ENCODE data around the gene WDR26. TPM values are rescaled to one million over a fixed set of nuclear protein-coding genes. Genes with fewer than 3 reads are reported as not detected.

WDR26 gene
- total and polyA plus RNA-seq, 9 of the 15 experiments (the other 6 are each of a cell fraction or from before 2014, with no cell fraction given), result 11.5 to 66.0 (median 39.8) TPM

DNA sequence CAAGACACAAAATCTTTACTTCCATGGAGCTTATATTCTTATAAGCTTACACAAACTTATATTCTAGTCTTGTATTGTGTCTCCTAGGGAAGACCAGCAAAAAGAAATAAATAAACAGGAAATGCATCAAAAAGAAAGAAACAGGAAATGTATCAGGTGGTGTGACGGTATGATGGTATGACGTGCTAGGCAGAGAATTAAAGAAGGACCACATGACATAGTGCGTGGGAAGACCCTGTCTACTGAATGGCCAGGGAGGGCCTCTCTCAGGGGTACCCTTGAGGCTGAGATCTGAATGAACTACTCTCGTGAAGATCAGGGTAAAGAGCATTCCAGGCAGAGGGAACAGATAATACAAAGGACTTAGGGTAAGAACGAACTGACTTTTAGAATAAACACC lies 15.6 kb upstream of the WDR26 start (continued):
- TF ChIP-seq KLF13 (tag; IDR thresholded peaks at IDR 0.05; ENCODE audit: borderline replicate concordance, low read depth), result no peak
- TF ChIP-seq, protein P1, sequence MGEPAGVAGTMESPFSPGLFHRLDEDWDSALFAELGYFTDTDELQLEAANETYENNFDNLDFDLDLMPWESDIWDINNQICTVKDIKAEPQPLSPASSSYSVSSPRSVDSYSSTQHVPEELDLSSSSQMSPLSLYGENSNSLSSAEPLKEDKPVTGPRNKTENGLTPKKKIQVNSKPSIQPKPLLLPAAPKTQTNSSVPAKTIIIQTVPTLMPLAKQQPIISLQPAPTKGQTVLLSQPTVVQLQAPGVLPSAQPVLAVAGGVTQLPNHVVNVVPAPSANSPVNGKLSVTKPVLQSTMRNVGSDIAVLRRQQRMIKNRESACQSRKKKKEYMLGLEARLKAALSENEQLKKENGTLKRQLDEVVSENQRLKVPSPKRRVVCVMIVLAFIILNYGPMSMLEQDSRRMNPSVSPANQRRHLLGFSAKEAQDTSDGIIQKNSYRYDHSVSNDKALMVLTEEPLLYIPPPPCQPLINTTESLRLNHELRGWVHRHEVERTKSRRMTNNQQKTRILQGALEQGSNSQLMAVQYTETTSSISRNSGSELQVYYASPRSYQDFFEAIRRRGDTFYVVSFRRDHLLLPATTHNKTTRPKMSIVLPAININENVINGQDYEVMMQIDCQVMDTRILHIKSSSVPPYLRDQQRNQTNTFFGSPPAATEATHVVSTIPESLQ (CRISPR knock-in tag; IDR thresholded peaks at IDR 0.05), result no peak

DNA sequence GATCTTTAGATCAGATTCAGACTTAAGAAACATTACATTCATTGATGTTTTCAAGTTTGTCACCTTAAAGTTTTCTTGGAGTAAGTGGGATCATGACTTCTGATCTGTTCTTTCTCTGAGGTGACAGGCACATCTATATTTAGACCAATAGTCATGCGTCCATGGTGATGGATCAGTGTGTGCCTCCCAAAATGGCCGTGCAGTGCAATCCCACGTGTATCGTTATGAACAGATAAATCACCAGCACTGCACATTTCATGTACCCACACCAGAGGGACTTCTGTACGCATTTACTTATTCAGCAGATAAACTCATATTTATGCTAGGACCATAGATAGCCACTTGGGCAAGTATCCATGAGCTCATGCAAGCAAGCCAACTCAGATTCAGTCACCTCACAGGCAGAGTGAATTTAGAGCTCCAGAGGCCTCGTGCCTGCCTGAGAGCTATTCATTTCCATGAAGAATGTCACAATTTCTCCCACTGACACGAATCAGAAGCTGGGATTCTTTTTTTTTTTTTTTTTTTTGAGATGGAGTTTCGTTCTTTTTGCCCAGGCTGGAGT lies 13.9 kb upstream of the WDR26 start:
- in situ Hi-C loops (cut with MboI), result no loop called here
- H3K4me3 ChIP-seq, result no peak overlapping the region
- H3K27me3 ChIP-seq (ENCODE audit: control insufficient read depth in 2 of 2, insufficient read depth in 2 of 2, low read length in 2 of 2), result no peaks in the 10 kb centered on the region
- H3K9me1 ChIP-seq (ENCODE audit: control insufficient read depth, insufficient read depth, low read length), result no peaks in the 10 kb centered on the region
- H3K4me1 ChIP-seq (replicated peaks in 1 of 2; ENCODE audit: control insufficient read depth in 2 of 2, insufficient read depth in 2 of 2, low read length in 2 of 2), result no peaks in the 10 kb centered on the region
- no peak overlapping the region for H3K9ac ChIP-seq (ENCODE audit: insufficient read depth in 1 of 2, low read depth in 2 of 2, low read length in 2 of 2)
- BruUV-seq (replicated peaks), result no TSS peak
- no peak for DNase-seq (ENCODE audit: extremely low read depth in 1 of 4, low spot score in 3 of 4)
- peak; percentile 39; the same call in 2 of the 3 replicates for ATAC-seq
- ChIA-PET CTCF (ENCODE audit: low intra/inter-chr PET ratio) (no interaction called here), POLR2A (interaction anchor here (0.6 to 2.4 kb wide), 7 partner anchors 9 to 1972 kb away, joined by 3 to 10 read pairs (median 5); no protein-coding TSS in a partner anchor)
- H2AFZ ChIP-seq (ENCODE audit: low read depth, low read length), result no peak overlapping the region
- no peak overlapping the region for H3K4me2 ChIP-seq (ENCODE audit: insufficient read depth, low read length)
- H3K27ac ChIP-seq (ENCODE audit: extremely low read depth, low read depth, low read length), result no peak overlapping the region
- no peaks in the 10 kb centered on the region for H3K9me3 ChIP-seq (replicated peaks; ENCODE audit: control insufficient read depth, insufficient read depth, low read depth, low read length)
- no peaks in the 10 kb centered on the region for H3K79me2 ChIP-seq (ENCODE audit: control insufficient read depth, insufficient read depth, low read length)
- TF ChIP-seq KHSRP (IDR thresholded peaks at IDR 0.05), result no peak
- TF ChIP-seq ZNF707 (CRISPR knock-in tag; conservative IDR thresholded peaks at IDR 0.05), result no peak
- no peak for TF ChIP-seq ZNF444 (CRISPR knock-in tag; IDR thresholded peaks at IDR 0.05)
- TF ChIP-seq, protein P2, sequence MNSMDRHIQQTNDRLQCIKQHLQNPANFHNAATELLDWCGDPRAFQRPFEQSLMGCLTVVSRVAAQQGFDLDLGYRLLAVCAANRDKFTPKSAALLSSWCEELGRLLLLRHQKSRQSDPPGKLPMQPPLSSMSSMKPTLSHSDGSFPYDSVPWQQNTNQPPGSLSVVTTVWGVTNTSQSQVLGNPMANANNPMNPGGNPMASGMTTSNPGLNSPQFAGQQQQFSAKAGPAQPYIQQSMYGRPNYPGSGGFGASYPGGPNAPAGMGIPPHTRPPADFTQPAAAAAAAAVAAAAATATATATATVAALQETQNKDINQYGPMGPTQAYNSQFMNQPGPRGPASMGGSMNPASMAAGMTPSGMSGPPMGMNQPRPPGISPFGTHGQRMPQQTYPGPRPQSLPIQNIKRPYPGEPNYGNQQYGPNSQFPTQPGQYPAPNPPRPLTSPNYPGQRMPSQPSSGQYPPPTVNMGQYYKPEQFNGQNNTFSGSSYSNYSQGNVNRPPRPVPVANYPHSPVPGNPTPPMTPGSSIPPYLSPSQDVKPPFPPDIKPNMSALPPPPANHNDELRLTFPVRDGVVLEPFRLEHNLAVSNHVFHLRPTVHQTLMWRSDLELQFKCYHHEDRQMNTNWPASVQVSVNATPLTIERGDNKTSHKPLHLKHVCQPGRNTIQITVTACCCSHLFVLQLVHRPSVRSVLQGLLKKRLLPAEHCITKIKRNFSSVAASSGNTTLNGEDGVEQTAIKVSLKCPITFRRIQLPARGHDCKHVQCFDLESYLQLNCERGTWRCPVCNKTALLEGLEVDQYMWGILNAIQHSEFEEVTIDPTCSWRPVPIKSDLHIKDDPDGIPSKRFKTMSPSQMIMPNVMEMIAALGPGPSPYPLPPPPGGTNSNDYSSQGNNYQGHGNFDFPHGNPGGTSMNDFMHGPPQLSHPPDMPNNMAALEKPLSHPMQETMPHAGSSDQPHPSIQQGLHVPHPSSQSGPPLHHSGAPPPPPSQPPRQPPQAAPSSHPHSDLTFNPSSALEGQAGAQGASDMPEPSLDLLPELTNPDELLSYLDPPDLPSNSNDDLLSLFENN (IDR thresholded peaks at IDR 0.05; ENCODE audit: low read depth in 2 of 2, low read length in 2 of 2), result no peak
- TF ChIP-seq POLR2H (tag; IDR thresholded peaks at IDR 0.05; ENCODE audit: low read depth), result no peak
- peak in 1 of 3 experiments; percentile 55 for TF ChIP-seq YY1 (IDR thresholded peaks at IDR 0.05; ENCODE audit: borderline replicate concordance in 1 of 3, control insufficient read depth in 1 of 3, extremely low read depth in 1 of 3, insufficient read depth in 3 of 3, insufficient read length in 1 of 3, insufficient replicate concordance in 2 of 3, low read depth in 1 of 3, low read length in 2 of 3)
- TF ChIP-seq SPI1 (IDR thresholded peaks at IDR 0.05; ENCODE audit: borderline replicate concordance, low read depth, low read length), result no peak
- no peak for FAIRE-seq
- no peaks in the 10 kb centered on the region for H3K36me3 ChIP-seq (ENCODE audit: control insufficient read depth, insufficient read depth, low read length)
- intact Hi-C loops (cut with micrococcal nuclease), result no loop called here
- no peaks in the 10 kb centered on the region for H4K20me1 ChIP-seq (replicated peaks; ENCODE audit: control insufficient read depth, insufficient read depth, low read length)
- WGBS (ENCODE audit: insufficient coverage, low coverage, missing lambda C conversion rate), result 68% methylated on average over 7 of the region's 8 CpGs

Data from K562 (cell line).